IMR-90 (cell line): ENCODE measurements around the gene MYO3B. TPM values are rescaled to one million over a fixed set of nuclear protein-coding genes. Genes with fewer than 3 reads are reported as not detected.

Experiments used
- ATAC-seq: fragments of 200-7000 bp; cut with Tn5 transposase; 2 replicates; pipeline ENCODE4 v1.9.1; 2020; ENCODE audit warnings: low read depth, mild to moderate bottlenecking, moderate library complexity
- BruUV-seq: library from RNA; stranded (reverse); fragments of 400-500 nt; replicated peaks from 2 replicates; lab custom pipeline; 2021; lab: Mats Ljungman, UMichigan
- CTCF ChIA-PET: fragments of 300-600 bp; formaldehyde crosslinking; extraction: SDS; loops from one replicate; lab custom pipeline; 2021; ENCODE audit warnings: antibody characterized with exemption; lab: Yijun Ruan, JAX
- POLR2A ChIA-PET: fragments of 300-600 bp; sonication (Branson Sonifier 250); formaldehyde crosslinking; loops from one replicate; lab custom pipeline; 2022; ENCODE audit warnings: antibody characterized with exemption; ENCODE audit not compliant: unreplicated experiment; lab: Charles Lee
- DNase-seq: peaks from one replicate; pipeline ENCODE4 v3.0.0; 2013
- H2AFZ ChIP-seq: replicated peaks from 2 replicates; pipeline ENCODE3; 2013; ENCODE audit warnings: low read length, mild to moderate bottlenecking; ENCODE audit not compliant: poor library complexity
- H2AK5ac ChIP-seq: 2 replicates; pipeline ENCODE4 v1.6.1; 2013; ENCODE audit warnings: low read depth, low read length, inconsistent platforms
- H2AK9ac ChIP-seq: replicated peaks from 2 replicates; pipeline ENCODE3; 2013; ENCODE audit warnings: mild to moderate bottlenecking, low read depth, low read length, moderate library complexity; ENCODE audit not compliant: poor library complexity
- H2BK120ac ChIP-seq: 2 replicates; pipeline ENCODE4 v1.6.1; 2013; ENCODE audit warnings: low read depth, low read length, inconsistent platforms
- H2BK15ac ChIP-seq: 3 replicates; pipeline ENCODE4 v1.6.1; 2013; ENCODE audit warnings: low read depth, low read length, inconsistent platforms
- H2BK20ac ChIP-seq: 2 replicates; pipeline ENCODE4 v1.6.1; 2013; ENCODE audit warnings: low read depth, mild to moderate bottlenecking, inconsistent platforms, low read length, moderate library complexity
- H2BK5ac ChIP-seq: 2 replicates; pipeline ENCODE4 v1.6.1; 2013; ENCODE audit warnings: mild to moderate bottlenecking, low read depth, low read length, inconsistent platforms; ENCODE audit not compliant: poor library complexity, severe bottlenecking
- H3K14ac ChIP-seq: replicated peaks from 2 replicates; pipeline ENCODE4 v1.6.1; 2013; ENCODE audit warnings: low read depth, low read length, inconsistent platforms
- H3K18ac ChIP-seq: 2 replicates; pipeline ENCODE4 v1.6.1; 2013; ENCODE audit warnings: low read depth, low read length, control low read depth
- H3K23ac ChIP-seq: 2 replicates; pipeline ENCODE4 v1.6.1; 2013; ENCODE audit warnings: low read depth, low read length, inconsistent platforms
- H3K27ac ChIP-seq: 2 replicates; pipeline ENCODE4 v1.5.1; 2013; ENCODE audit warnings: mild to moderate bottlenecking, control low read depth, low read length; ENCODE audit not compliant: insufficient read depth
- H3K27me3 ChIP-seq: 2 replicates; pipeline ENCODE4 v1.6.1; 2013; ENCODE audit warnings: low read length; ENCODE audit not compliant: control insufficient read depth, insufficient read depth
- H3K36me3 ChIP-seq: 2 replicates; pipeline ENCODE4 v1.6.1; 2013; ENCODE audit warnings: low read length, mixed read lengths; ENCODE audit not compliant: control insufficient read depth, insufficient read depth
- H3K4ac ChIP-seq: 2 replicates; pipeline ENCODE4 v1.6.1; 2013; ENCODE audit warnings: low read depth, low read length, inconsistent platforms
- H3K4me1 ChIP-seq: 2 replicates; pipeline ENCODE4 v1.6.1; 2013; ENCODE audit warnings: low read length, mixed read lengths; ENCODE audit not compliant: control insufficient read depth, insufficient read depth
- H3K4me2 ChIP-seq: 2 replicates; pipeline ENCODE4 v1.6.1; 2013; ENCODE audit warnings: low read depth, mild to moderate bottlenecking, control low read depth, low read length, moderate library complexity
- H3K4me3 ChIP-seq: 2 replicates; pipeline ENCODE4 v1.5.1; 2013; ENCODE audit warnings: low read depth, mild to moderate bottlenecking, control low read depth, low read length, moderate library complexity; ENCODE audit not compliant: insufficient read depth
- H3K56ac ChIP-seq: 2 replicates; pipeline ENCODE4 v1.6.1; 2013; ENCODE audit warnings: low read length, inconsistent platforms; ENCODE audit not compliant: insufficient read depth; ENCODE audit errors: extremely low read depth
- H3K79me1 ChIP-seq, 2 experiments: 2 replicates each; pipeline ENCODE4 v1.6.1; 2013; ENCODE audit warnings: low read length in 2 of 2, inconsistent platforms in 1 of 2, low read depth in 1 of 2
- H3K9ac ChIP-seq: 2 replicates; pipeline ENCODE4 v1.6.1; 2013; ENCODE audit warnings: low read depth, low read length, control low read depth
- H3K9me1 ChIP-seq: 2 replicates; pipeline ENCODE4 v1.6.1; 2013; ENCODE audit warnings: low read length, inconsistent platforms; ENCODE audit not compliant: insufficient read depth
- H3K9me3 ChIP-seq: 2 replicates; pipeline ENCODE4 v1.6.1; 2013; ENCODE audit warnings: low read length; ENCODE audit not compliant: control insufficient read depth, insufficient read depth
- H4K20me1 ChIP-seq: 2 replicates; pipeline ENCODE4 v1.6.1; 2013; ENCODE audit warnings: low read length, inconsistent platforms; ENCODE audit not compliant: insufficient read depth
- H4K5ac ChIP-seq: 2 replicates; pipeline ENCODE4 v1.6.1; 2013; ENCODE audit warnings: mild to moderate bottlenecking, low read depth, low read length, control low read depth
- H4K8ac ChIP-seq, 2 experiments: 2 replicates each; pipeline ENCODE4 v1.6.1; 2013; ENCODE audit warnings: low read depth in 2 of 2, low read length in 2 of 2, control low read depth in 1 of 2, inconsistent platforms in 1 of 2
- H4K91ac ChIP-seq: 2 replicates; pipeline ENCODE4 v1.6.1; 2013; ENCODE audit warnings: low read depth, low read length, inconsistent platforms; ENCODE audit not compliant: insufficient read depth
- BHLHE40 ChIP-seq: fragments of 150-350 bp; IDR thresholded peaks from 2 replicates; pipeline ENCODE4 v1.6.1; 2016; ENCODE audit warnings: mild to moderate bottlenecking, low read depth, low read length
- CEBPB ChIP-seq: IDR thresholded peaks from 2 replicates; pipeline ENCODE4 v1.6.1; 2012; ENCODE audit warnings: low read depth, low read length, improper control_type of control experiment
- CHD1 ChIP-seq: IDR thresholded peaks from 2 replicates; pipeline ENCODE4 v1.6.1; 2012; ENCODE audit warnings: low read depth, low read length, improper control_type of control experiment
- CTCF ChIP-seq: conservative IDR thresholded peaks from 2 replicates; pipeline ENCODE4 v1.5.1; 2012; ENCODE audit warnings: mild to moderate bottlenecking, low read depth, low read length, improper control_type of control experiment
- ELK1 ChIP-seq: fragments of 150-350 bp; IDR thresholded peaks from 2 replicates; pipeline ENCODE4 v1.6.1; 2016; ENCODE audit warnings: low read depth, mild to moderate bottlenecking, low read length, moderate library complexity, borderline replicate concordance
- FOS ChIP-seq: fragments of 150-350 bp; IDR thresholded peaks from 2 replicates; pipeline ENCODE4 v1.6.1; 2016; ENCODE audit warnings: low read depth, low read length
- MAFK ChIP-seq: IDR thresholded peaks from 2 replicates; pipeline ENCODE4 v1.6.1; 2012; ENCODE audit warnings: low read depth, low read length, improper control_type of control experiment
- MAZ ChIP-seq: IDR thresholded peaks from 2 replicates; pipeline ENCODE4 v1.6.1; 2012; ENCODE audit warnings: low read depth, mild to moderate bottlenecking, low read length, improper control_type of control experiment, moderate library complexity, borderline replicate concordance
- MXI1 ChIP-seq: IDR thresholded peaks from 2 replicates; pipeline ENCODE4 v1.6.1; 2012; ENCODE audit warnings: low read depth, mild to moderate bottlenecking, low read length, moderate library complexity, borderline replicate concordance
- NFE2L2 ChIP-seq: fragments of 150-350 bp; IDR thresholded peaks from 2 replicates; pipeline ENCODE4 v1.6.1; 2016; ENCODE audit warnings: low read depth, mild to moderate bottlenecking, low read length
- POLR2A ChIP-seq: IDR thresholded peaks from 2 replicates; pipeline ENCODE4 v1.6.1; 2012; ENCODE audit warnings: mild to moderate bottlenecking, low read depth, low read length
- RAD21 ChIP-seq: IDR thresholded peaks from 2 replicates; pipeline ENCODE4 v1.6.1; 2012; ENCODE audit warnings: low read length, improper control_type of control experiment
- RCOR1 ChIP-seq: IDR thresholded peaks from 2 replicates; pipeline ENCODE4 v1.6.1; 2012; ENCODE audit warnings: mild to moderate bottlenecking, low read length, improper control_type of control experiment; ENCODE audit not compliant: insufficient replicate concordance
- RFX5 ChIP-seq: IDR thresholded peaks from 2 replicates; pipeline ENCODE4 v1.8.0; 2012; ENCODE audit warnings: low read depth, mild to moderate bottlenecking, low read length, moderate library complexity
- SMC3 ChIP-seq: fragments of 150-350 bp; IDR thresholded peaks from 2 replicates; pipeline ENCODE4 v1.6.1; 2016; ENCODE audit warnings: low read depth, mild to moderate bottlenecking, antibody characterized with exemption, low read length, moderate library complexity
- USF2 ChIP-seq: fragments of 150-350 bp; IDR thresholded peaks from 2 replicates; pipeline ENCODE4 v1.6.1; 2017; ENCODE audit warnings: mild to moderate bottlenecking, antibody characterized with exemption, low read length, low read depth
- WGBS, 2 experiments: methylation state at CpG; one replicate each; pipeline versions ENCODE4 v1.1.5 to v1.1.7; 2013; ENCODE audit warnings: missing lambda C conversion rate in 2 of 2; ENCODE audit not compliant: insufficient read length in 1 of 2; ENCODE audit errors: extremely low coverage in 2 of 2; 5-methylcytosine and 5-hydroxymethylcytosine counted together
- dilution Hi-C: fragments of 300-500 bp; cut with HindIII; formaldehyde crosslinking; loops from one replicate; pipeline ENCODE4 v1.14.3; 2018; ENCODE audit warnings: low sequenced_read_pairs; ENCODE audit not compliant: unreplicated experiment
- in situ Hi-C: fragments of 300-500 bp; cut with MboI; formaldehyde crosslinking; loops from 3 replicates; pipeline ENCODE4 v1.14.3; 2019; ENCODE audit warnings: low sequenced_read_pairs, inconsistent platforms, mixed read lengths
- intact Hi-C: fragments of 100-400 bp; cut with micrococcal nuclease; formaldehyde crosslinking; loops from 2 replicates; pipeline ENCODE4 v1.10.0; 2022
- polyA plus RNA-seq, 3 experiments: library from polyadenylated mRNA; depleted of rRNA; stranded (reverse); fragments of >200 nt; gene quantifications; 2 replicates each; pipeline ENCODE4 v1.2.3, GENCODE V29; 2012; ENCODE audit warnings: low replicate concordance in 1 of 3
- total RNA-seq: library from RNA; depleted of rRNA; stranded (reverse); fragments of >200 nt; gene quantifications from 2 replicates; pipeline ENCODE4 v1.2.3, GENCODE V29; 2012

Gene MYO3B
- total and polyA plus RNA-seq, 2 of the 4 experiments (the other 2 are of a cell fraction): 0.02 TPM; not detected in 1

GRCh38 chr2:170254293-170254732, 76.4 kb downstream of the MYO3B start:
- no peaks in the 10 kb centered on the region for H3K9me1 ChIP-seq
- dilution Hi-C loops: no loop called here
- no peak overlapping the region for H3K4ac ChIP-seq

More at GRCh38 chr2:170254293-170254732, 76.4 kb downstream of the MYO3B start:
- Histone ChIP-seq H3K4me3 (no peak overlapping the region), H3K4me2 (no peak overlapping the region), H2BK15ac (no peak overlapping the region), H3K9ac (no peak overlapping the region), H4K91ac (no peak overlapping the region), H3K14ac (no peak overlapping the region), H3K9me3 (no peaks in the 10 kb centered on the region), H2BK5ac (no peak overlapping the region), H2BK120ac (no peak overlapping the region), H2BK20ac (no peak overlapping the region), H3K36me3 (no peaks in the 10 kb centered on the region), H3K27ac (no peak overlapping the region), H2AFZ (no peak overlapping the region), H3K18ac (no peak overlapping the region), H4K8ac (no peak overlapping the region), H3K23ac (no peak overlapping the region), H2AK9ac (no peak overlapping the region), H4K5ac (no peak overlapping the region), H2AK5ac (no peak overlapping the region), H3K27me3 (no peaks in the 10 kb centered on the region; the same call in 1 of the 2 replicates), H3K56ac (no peak overlapping the region), H3K79me1 (no peaks in the 10 kb centered on the region), H3K4me1 (no peaks in the 10 kb centered on the region), H4K20me1 (no peaks in the 10 kb centered on the region)
- DNase-seq: no peak
- ChIA-PET POLR2A (no interaction called here), CTCF (no interaction called here)
- 84% methylated on average over 5 of the region's 7 CpGs; no CpG with 5 or more reads in 1 of the 2 experiments for WGBS, 2 experiments
- intact Hi-C loops (no loop called here), in situ Hi-C loops (no loop called here)
- BruUV-seq: no TSS peak
- ATAC-seq: no peak
- no peak for TF ChIP-seq SMC3
- no peak for TF ChIP-seq CHD1
- TF ChIP-seq NFE2L2: no peak
- TF ChIP-seq POLR2A: no peak
- no peak for TF ChIP-seq RCOR1
- TF ChIP-seq MAZ: no peak
- no peak for TF ChIP-seq MXI1
- no peak for TF ChIP-seq MAFK
- no peak for TF ChIP-seq BHLHE40
- no peak for TF ChIP-seq CEBPB
- no peak for TF ChIP-seq USF2
- no peak for TF ChIP-seq CTCF
- TF ChIP-seq FOS: no peak
- no peak for TF ChIP-seq RFX5
- no peak for TF ChIP-seq RAD21
- TF ChIP-seq ELK1: no peak
